Inflammatory macrophage treated with lipopolysaccharide for 4 hours (primary cell): ENCODE data around the gene PCDHGA4.
"Not testable (repeated sequence)": the region's sequence is repeated elsewhere in the genome, so short reads cannot be mapped to it uniquely, and the experiment has no call there.

Source experiments
- DNase-seq: peaks from one replicate; pipeline ENCODE4 v3.0.0-alpha.2; 2020

PCDHGA4 gene

DNA sequence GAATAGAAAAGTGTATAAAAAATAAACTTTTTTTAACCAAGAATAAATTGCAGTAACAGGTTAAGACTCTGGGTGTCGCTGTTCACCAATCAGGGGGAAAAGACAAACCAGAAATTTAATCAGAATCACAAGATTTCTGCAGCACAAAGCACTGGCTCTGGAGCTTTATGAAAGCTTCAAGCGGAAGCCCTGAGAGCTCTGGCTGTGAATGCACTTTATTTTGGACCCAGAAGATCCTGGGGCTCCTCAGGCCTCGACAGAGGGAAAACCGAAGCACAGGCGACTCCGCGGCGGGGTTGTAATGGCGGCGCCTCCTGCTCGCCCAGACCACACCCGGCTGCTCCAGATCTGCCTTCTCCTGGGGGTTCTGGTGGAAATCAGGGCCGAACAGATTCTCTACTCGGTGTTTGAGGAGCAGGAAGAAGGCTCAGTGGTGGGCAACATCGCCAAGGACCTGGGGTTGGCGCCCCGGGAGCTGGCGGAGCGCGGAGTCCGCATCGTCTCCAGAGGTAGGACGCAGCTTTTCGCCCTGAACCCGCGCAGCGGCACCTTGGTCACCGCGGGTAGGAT, at the start of gene PCDHGA4:
TSS of gene PCDHGA4 (plus strand) at position 122 of the 570 bp plus-strand sequence. CDS start at position 209, 87 bp downstream.
- DNase-seq: no peak

DNA sequence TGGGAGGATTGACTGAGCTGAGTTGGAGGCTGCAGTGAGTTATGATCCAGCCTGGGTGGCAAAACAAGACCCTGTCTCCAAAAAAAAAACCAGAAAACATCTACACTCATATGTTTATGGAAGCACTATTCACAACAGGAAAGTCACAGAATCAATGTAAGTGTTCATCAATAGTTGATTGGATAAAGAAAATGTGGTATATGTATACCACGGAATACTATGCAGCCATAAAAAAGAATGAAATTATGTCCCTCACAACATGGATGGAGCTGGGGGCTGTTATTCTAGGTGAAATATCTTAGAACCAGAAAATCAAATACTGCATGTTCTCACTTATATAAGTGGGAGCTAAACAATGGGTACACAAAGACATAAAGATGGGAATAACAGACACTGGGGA, 48.2 kb upstream of the PCDHGA4 start:
- DNase-seq: no peak

DNA sequence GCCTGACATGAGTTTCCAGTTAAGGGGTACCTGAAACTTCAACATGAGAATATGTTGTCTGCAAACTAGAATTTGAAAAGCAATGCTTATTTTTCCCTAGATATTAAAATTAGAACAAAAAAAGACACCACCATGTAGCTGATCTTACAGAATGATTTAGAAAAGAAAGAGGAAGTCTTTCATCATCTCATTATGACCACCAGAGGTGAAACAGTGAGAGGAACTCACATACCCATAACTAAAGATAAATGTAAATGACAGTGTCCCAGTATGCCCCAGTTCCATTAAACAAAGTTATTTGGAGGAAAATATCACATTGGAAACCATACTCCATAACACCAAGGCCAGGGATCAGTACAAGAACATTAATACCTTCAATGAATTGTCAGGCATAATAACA, 41.1 kb upstream of the PCDHGA4 start:
- DNase-seq: no peak

DNA sequence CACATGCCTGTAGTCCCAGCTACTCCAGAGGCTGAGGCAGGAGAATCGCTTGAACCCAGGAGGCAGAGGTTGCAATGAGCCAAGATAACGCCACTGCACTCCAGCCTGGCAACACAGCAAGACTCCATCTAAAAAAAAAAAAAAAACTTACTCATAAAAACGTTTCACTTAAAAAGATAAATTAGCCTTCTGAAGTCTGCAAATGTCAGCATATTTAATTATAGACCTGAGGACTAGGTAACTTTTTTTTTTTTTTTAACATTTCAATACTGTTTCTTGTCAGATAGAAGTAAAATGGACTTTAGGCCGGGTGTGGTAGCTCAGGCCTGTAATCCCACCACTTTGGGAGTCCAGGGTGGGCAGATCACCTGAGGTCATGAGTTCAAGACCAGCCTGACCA, 37.9 kb upstream of the PCDHGA4 start:
- not testable (repeated sequence) for DNase-seq

DNA sequence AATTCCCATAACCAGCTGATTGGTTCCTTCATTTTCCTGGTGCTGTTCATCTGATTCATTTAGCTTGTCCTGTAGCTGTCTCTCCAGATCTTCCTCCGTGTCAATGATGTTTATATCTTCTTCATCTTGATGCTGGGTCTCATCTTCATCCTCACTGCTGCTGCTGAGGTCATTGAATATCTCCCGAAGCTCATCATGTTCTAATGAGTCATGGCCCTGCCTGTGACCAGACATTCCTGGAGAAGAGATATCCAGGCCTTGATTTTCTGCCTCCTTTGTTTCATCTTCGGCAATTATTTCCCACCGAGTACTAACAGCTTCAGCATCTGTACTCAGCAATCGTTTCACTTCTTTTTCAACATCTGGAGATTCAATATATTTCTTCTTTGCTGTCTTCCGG, 35.6 kb upstream of the PCDHGA4 start:
- DNase-seq: no peak

DNA sequence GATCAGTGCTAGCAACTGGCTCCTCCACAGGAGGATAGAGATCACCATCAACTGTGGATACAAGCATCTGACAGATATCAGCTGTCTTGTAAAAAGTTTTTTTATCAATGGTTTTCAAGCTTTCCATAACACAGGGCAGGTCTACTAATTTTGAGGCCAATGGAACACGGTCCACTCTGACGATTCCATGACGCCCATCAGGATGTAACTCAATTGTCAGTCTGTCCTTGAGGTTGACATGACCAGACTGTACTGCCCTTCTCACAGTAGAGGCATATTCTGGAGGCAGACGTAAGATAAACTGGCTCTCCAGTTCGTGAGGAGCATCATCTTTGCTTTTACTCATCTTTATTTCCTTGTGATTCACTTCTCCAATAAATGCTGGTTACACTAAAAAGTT, 35.1 kb upstream of the PCDHGA4 start:
- DNase-seq: no peak

DNA sequence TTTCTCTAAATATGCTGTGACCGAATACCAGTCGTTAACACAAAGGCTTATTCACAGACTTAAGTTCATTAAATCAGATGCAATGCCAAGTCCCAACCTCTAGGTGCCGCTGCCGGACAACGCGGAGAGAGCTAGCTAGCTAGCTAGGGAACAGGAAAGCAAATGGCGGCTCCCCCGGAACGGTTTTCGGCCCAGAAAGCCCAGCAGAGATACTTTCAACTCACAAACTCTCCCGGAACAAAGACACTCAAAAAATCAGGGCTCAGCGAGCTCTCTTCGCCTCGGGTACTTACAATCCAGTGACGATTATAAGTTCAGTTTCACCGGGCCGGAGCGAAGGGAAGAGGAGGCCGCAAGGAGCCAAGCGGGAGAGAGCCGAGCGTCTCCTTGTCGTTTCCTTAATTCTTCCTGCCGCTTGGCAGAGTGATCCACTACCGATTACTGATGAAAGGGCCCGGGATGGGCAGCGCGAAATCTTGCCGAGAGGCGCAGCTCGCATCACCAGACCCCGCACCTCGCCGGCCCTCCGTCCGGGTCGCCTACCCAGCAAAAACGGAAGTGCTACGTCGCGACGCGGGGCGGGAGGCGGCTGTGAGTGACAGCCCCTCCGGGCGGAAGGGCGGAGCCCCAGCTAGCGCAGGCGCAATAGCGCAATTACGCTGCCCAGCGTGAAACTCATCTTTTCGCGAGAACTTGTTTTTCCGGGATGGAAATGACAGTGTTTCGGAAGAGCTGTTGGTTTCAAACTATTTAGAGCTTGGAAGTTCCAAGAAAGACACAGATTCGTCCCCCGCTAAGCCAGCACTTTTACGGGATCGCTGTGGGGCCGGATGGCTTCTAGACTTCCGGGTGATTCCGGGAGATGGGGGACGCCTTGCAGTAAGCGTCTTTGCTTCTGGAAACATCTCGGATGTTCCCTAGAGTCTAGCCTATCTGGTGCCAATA, 34.3 kb upstream of the PCDHGA4 start, which contains the start of gene TAF7:
TSS of gene TAF7 (minus strand) at position 560 of the 945 bp plus-strand sequence. CDS start 740 bp downstream, outside the sequence.
- peak; percentile 95 for DNase-seq

DNA sequence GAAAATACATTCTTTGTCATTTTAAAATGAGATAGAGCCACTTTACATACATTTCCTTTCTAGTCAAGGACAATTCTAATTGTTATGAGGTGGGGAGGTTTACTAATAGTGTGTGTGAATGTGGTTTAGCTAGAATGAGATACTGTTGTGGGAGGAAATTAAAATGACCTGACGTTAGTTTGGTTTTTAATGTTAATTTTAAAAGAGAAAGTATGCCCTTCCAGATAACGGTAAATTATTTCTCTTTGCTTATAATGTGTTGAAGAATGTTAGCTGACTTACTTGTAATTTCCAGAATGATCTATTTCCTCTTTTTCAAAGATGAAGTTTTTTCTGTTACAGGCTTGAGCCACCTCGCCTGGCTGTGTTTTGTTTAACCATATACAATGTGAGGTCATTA, 32.6 kb upstream of the PCDHGA4 start:
- DNase-seq: no peak

DNA sequence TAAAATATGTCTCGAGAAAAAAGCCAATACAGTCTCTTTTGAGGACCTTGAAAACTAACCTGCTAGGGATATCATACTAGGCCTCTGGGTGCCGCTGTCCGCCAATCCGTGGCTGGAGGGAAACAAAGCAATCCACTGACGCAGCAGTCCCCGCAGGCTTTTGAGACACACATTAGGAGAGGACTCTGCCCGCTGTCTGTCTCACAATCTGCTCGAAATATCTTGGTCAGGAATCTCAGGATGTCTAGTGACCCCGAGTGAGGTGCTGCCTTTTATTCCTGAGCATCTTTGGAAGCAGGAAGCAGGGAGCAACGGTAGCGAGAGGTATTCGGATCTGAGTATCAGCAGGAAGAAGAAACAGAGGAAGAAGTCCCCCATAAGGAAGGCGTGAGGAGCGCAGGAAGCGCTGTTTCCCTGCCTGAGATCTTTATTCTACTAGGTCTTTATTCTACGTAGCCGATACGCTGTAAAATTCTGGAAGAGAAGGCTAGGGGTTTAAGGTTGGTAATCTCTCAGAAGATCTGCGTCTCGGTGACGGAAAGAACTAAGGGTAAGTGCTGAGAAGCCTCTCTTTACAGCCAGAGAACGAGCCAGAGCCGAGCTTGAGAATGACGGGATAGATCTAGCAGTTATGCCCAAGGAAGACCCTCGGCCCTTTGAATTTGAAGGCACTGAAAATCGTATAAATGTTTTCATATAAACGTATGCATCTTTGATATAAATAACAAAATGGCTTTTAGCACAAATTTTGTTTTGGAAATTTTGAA, 28.6 kb upstream of the PCDHGA4 start:
- DNase-seq: peak; percentile 49

- no peak for DNase-seq
Observed at GRCh38 chr5:141328231-141328630, 26.6 kb upstream of the PCDHGA4 start.

- DNase-seq: no peak
Observed at GRCh38 chr5:141330299-141331080, 24.3 kb upstream of the PCDHGA4 start, which contains the start of gene PCDHGA1. Gene PCDHGA1 (plus strand): TSS chr5:141330514.

- not testable (repeated sequence) for DNase-seq
Observed at GRCh38 chr5:141332571-141332970, 22.2 kb upstream of the PCDHGA4 start.

GRCh38 chr5:141338538-141339306, 16.1 kb upstream of the PCDHGA4 start, which contains the start of gene PCDHGA2:
Gene PCDHGA2 (plus strand): TSS chr5:141338760.
- DNase-seq: no peak

GRCh38 chr5:141340781-141341354, 14.0 kb upstream of the PCDHGA4 start:
- not testable (repeated sequence) for DNase-seq

DNA sequence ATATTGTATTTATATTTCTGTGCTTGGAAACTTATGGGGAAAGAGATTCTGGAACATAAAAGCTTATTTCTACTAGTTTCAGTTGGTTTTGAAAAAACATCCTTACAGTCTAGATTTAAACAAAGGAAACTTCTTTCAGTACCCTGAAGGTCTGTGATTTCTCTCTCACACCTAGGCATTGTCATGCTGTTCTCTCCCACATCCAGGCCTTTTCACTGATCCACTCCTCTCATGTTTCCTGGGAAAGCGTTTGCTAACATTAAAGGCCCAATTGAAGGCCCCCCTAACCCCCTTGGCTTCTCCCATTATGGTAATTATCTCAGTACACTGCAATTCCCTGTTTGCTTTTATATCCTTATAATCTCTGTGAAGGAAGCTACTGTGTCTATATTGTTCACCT, 12.0 kb upstream of the PCDHGA4 start:
- no peak for DNase-seq

DNA sequence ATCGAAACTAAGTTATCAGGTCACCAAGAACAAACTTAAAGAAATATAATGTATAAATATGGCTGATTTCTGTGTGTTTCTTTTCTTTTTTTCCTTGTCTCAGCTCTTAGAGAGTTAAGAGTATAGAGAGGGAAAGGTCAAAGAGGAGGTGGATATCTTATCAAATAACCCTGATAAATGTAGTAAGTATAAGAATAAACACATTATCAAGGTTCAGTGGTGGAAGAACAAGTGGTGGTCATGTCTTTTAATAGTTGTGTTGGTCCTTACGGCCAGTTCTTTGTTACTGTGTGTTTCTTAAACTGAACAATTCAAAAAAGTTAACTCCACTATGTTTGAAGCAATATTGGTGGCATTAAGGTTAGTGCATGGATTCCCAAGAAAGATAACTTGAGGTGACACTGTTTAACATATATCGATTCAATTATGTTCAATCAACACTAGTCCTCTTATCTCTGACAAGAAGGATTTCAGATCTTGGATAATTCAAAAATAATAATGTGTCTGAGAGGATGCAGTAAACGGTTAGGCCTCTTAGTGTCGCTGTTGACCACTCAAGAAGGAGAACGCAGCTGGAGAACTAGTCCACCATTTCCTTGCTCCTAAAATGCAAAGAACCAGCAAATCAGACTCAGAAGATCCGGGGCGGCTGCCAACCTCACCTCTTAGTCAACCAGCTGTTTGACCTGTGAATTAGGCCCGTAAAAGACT, 11.4 kb upstream of the PCDHGA4 start, which contains the start of gene PCDHGA3:
TSS of gene PCDHGA3 (plus strand) at position 588 of the 711 bp plus-strand sequence. CDS start 205 bp downstream, outside the sequence.
- no peak for DNase-seq

DNA sequence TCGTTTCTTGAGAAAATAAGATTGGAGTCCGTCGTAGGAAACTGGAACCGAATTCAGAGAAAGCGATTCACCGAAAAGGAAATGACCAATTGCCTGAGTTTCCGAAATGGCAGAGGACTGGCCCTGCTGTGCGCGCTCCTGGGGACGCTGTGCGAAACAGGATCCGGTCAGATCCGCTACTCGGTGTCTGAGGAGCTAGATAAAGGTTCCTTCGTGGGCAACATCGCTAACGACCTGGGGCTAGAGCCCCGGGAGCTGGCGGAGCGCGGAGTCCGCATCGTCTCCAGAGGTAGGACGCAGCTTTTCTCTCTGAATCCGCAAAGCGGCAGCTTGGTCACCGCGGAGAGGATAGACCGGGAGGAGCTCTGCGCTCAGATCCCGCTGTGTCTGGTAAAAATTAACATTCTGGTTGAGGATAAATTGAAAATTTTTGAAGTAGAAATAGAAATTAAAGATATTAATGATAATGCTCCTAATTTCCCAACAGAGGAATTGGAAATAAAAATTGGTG, 10.8 kb upstream of the PCDHGA4 start:
- DNase-seq: no peak

DNA sequence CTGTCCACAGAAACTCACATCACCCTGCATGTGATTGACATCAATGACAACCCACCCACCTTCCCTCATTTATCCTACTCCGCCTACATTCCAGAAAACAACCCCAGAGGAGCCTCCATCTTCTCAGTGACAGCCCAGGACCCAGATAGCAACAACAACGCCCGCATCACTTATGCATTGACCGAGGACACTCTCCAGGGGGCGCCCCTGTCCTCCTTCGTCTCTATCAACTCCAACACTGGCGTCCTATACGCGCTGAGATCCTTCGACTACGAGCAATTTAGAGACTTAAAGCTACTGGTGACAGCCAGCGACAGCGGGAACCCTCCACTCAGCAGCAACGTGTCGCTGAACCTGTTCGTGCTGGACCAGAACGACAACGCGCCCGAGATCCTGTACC, 9.5 kb upstream of the PCDHGA4 start:
- DNase-seq: no peak

- not testable (repeated sequence) for DNase-seq
Observed at GRCh38 chr5:141346017-141346416, 8.8 kb upstream of the PCDHGA4 start.
